HepG2 (cell line): ENCODE results near the gene CYP17A1. TPM values are rescaled to one million over a fixed set of nuclear protein-coding genes. Genes with fewer than 3 reads are reported as not detected.
A peak's percentile ranks its signal among the peaks of the same experiment; 100 is the strongest.

ENCODE experiments used
- ATAC-seq: fragments of 200-7000 bp; cut with Tn5 transposase; 3 replicates; pipeline ENCODE4 v1.9.1; 2020; ENCODE audit warnings: mild to moderate bottlenecking, moderate library complexity
- BruUV-seq: library from RNA; stranded (reverse); fragments of 400-500 nt; replicated peaks from 2 replicates; lab custom pipeline; 2021; lab: Mats Ljungman, UMichigan
- CTCF ChIA-PET: fragments of 300-600 bp; formaldehyde crosslinking; extraction: SDS; loops from one replicate; lab custom pipeline; 2021; ENCODE audit warnings: low total read pairs, inconsistent platforms, low intra/inter-chr PET ratio; lab: Yijun Ruan, JAX
- POLR2A ChIA-PET: fragments of 350-600 bp; sonication (Branson Sonifier 250); formaldehyde crosslinking; loops from one replicate; lab custom pipeline; 2020; ENCODE audit warnings: antibody characterized with exemption, inconsistent platforms; lab: Yijun Ruan, JAX
- DNase-seq: peaks from one replicate; pipeline ENCODE4 v3.0.0-alpha.2; 2015; ENCODE audit warnings: low spot score
- FAIRE-seq: peaks from 3 replicates; lab custom pipeline; 2011; peaks lifted over from hg19 to GRCh38; lab: Jason Lieb, UNC
- H2AFZ ChIP-seq: one replicate; pipeline ENCODE4 v1.6.1; 2011; ENCODE audit warnings: low read length, inconsistent platforms
- H3K27ac ChIP-seq: fragments of 300-600 bp; 3 replicates; pipeline ENCODE4 v1.8.0; 2011; ENCODE audit warnings: mixed run types, mild to moderate bottlenecking, mixed read lengths, low read length, inconsistent platforms; ENCODE audit not compliant: insufficient read depth; ENCODE audit errors: extremely low read length
- H3K27me3 ChIP-seq, 2 experiments: fragments of 200-600 bp in 1 of 2; 2 replicates in 1 of 2; 3 replicates in 1 of 2; pipeline versions ENCODE4 v1.6.0 to v1.8.0; 2011; ENCODE audit warnings: low read length in 2 of 2, mild to moderate bottlenecking in 2 of 2, moderate library complexity in 2 of 2, inconsistent platforms in 1 of 2; ENCODE audit not compliant: insufficient read depth in 2 of 2, control insufficient read depth in 1 of 2
- H3K36me3 ChIP-seq, 2 experiments: fragments of 200-600 bp in 1 of 2; replicated peaks in 1 of 2; 2 replicates in 1 of 2; 3 replicates in 1 of 2; pipeline versions ENCODE4 v1.5.1 to v1.8.0; 2011; ENCODE audit warnings: low read length in 2 of 2, inconsistent platforms in 1 of 2; ENCODE audit not compliant: insufficient read depth in 2 of 2, control insufficient read depth in 1 of 2
- H3K4me1 ChIP-seq: 2 replicates; pipeline ENCODE4 v1.5.1; 2012; ENCODE audit warnings: low read length, inconsistent platforms; ENCODE audit not compliant: insufficient read depth
- H3K4me2 ChIP-seq: 2 replicates; pipeline ENCODE4 v1.6.0; 2011; ENCODE audit warnings: low read depth, low read length, inconsistent platforms
- H3K4me3 ChIP-seq, 3 experiments: fragments of 200-600 bp in 1 of 3; sonication (generic), shearing (Covaris generic) in 1 of 3; replicated peaks in 1 of 3; 2 replicates each; pipeline ENCODE4 v1.5.1; 2011 to 2016; ENCODE audit warnings: low read length in 3 of 3, inconsistent platforms in 2 of 3, low read depth in 2 of 3, mild to moderate bottlenecking in 2 of 3, control low read depth in 1 of 3, mixed read lengths in 1 of 3; ENCODE audit not compliant: insufficient read depth in 1 of 3
- H3K79me2 ChIP-seq: one replicate; pipeline ENCODE4 v1.6.1; 2011; ENCODE audit warnings: low read length, inconsistent platforms; ENCODE audit not compliant: insufficient read depth
- H3K9ac ChIP-seq: 2 replicates; pipeline ENCODE4 v1.6.0; 2011; ENCODE audit warnings: mild to moderate bottlenecking, low read depth, low read length, inconsistent platforms; ENCODE audit not compliant: insufficient read depth
- H3K9me3 ChIP-seq: 2 replicates; pipeline ENCODE4 v1.5.1; 2012; ENCODE audit warnings: mild to moderate bottlenecking, low read length
- H4K20me1 ChIP-seq: 2 replicates; pipeline ENCODE4 v1.6.0; 2011; ENCODE audit warnings: inconsistent platforms, mild to moderate bottlenecking, low read length, moderate library complexity; ENCODE audit not compliant: insufficient read depth
- BHLHE40 ChIP-seq: IDR thresholded peaks from 2 replicates; pipeline ENCODE4 v1.6.1; 2011; ENCODE audit warnings: low read length, improper control_type of control experiment
- FOXA3 ChIP-seq: IDR thresholded peaks from 2 replicates; pipeline ENCODE4 v1.6.1; 2016; ENCODE audit warnings: missing genetic modification reagents, missing compliant biosample characterization
- RARA ChIP-seq: IDR thresholded peaks from 2 replicates; pipeline ENCODE4 v1.6.1; 2016; ENCODE audit warnings: missing genetic modification reagents, missing compliant biosample characterization
- SALL1 ChIP-seq: sonication (generic); formaldehyde crosslinking; IDR thresholded peaks from 2 replicates; pipeline ENCODE4 v1.8.0; 2022; ENCODE audit warnings: mild to moderate bottlenecking, missing genetic modification reagents
- SAP130 ChIP-seq: IDR thresholded peaks from 2 replicates; pipeline ENCODE4 v1.6.1; 2016; ENCODE audit warnings: low read depth
- SOX5 ChIP-seq: IDR thresholded peaks from 2 replicates; pipeline ENCODE4 v1.6.1; 2016; ENCODE audit warnings: borderline replicate concordance
- WGBS: methylation state at CpG from one replicate; pipeline ENCODE4 v1.1.6; 2017; ENCODE audit warnings: low lambda C conversion rate; 5-methylcytosine and 5-hydroxymethylcytosine counted together
- in situ Hi-C: cut with HindIII; loops from 2 replicates; pipeline ENCODE4 v1.10.0; 2017; ENCODE audit warnings: low pct_unique_long_range_greater_than_20kb; ENCODE audit not compliant: extremely low pct_ligation_motif_present
- intact Hi-C: fragments of 100-400 bp; cut with micrococcal nuclease; formaldehyde crosslinking; loops from one replicate; pipeline ENCODE4 v1.10.0; 2022; ENCODE audit not compliant: unreplicated experiment
- polyA plus RNA-seq, 8 experiments: library from polyadenylated mRNA; depleted of rRNA in 3 of 8; stranded (reverse) in 7 of 8; unstranded in 1 of 8; fragments of >200 nt; fragmentation: Illumina TruSeq in 4 of 8; extraction: Trizol in 4 of 8; gene quantifications; 2 replicates each; pipeline versions ENCODE4 v1.2.1 to v1.2.3, GENCODE V29; 2011 to 2016; ENCODE audit warnings: low read depth in 4 of 8, missing spikeins in 1 of 8, mixed read lengths in 1 of 8; ENCODE audit not compliant: insufficient read depth in 1 of 8
- total RNA-seq, 5 experiments: library from RNA; depleted of rRNA; stranded (reverse); fragments of >200 nt; fragmentation: Illumina TruSeq; extraction: Trizol; gene quantifications; 2 replicates each; pipeline ENCODE4 v1.2.3, GENCODE V29; 2016; ENCODE audit warnings: low read depth in 1 of 5
- TF ChIP-seq, protein P1 (sequence below): sonication (generic); formaldehyde crosslinking; IDR thresholded peaks from 2 replicates; pipeline ENCODE4 v1.8.1; 2023; ENCODE audit warnings: mild to moderate bottlenecking, missing genetic modification reagents
- TF ChIP-seq, protein P2 (sequence below): sonication (generic); formaldehyde crosslinking; IDR thresholded peaks from 2 replicates; pipeline ENCODE4 v1.5.1; 2020; ENCODE audit warnings: mild to moderate bottlenecking, missing genetic modification reagents, moderate library complexity

CYP17A1 gene
- total and polyA plus RNA-seq, 2 of the 13 experiments (the other 11 are each of a cell fraction or from before 2014, with no cell fraction given): 0.13 to 1.1 TPM

DNA sequence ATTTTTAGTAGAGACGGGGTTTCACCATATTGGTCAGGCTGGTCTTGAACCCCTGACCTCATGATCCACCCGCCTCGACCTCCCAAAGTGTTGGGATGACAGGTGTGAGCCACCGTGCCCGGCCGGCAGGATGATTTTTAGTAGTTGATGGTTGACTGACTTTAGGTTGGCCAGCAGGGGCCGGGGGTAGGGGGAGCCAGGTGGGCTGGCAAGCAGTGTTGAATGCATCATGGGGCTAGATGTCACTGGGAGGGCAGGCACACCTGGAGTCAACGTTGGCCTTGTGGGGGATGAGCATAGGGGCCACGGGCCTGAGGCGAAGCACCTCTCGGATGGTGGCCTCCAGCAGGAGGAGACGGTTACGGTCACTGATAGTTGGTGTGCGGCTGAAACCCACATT is 5.0 kb downstream of the CYP17A1 start:
- Histone ChIP-seq H4K20me1 (no peaks in the 10 kb centered on the region), H3K36me3 (no peaks in the 10 kb centered on the region), H3K27me3 (no peaks in the 10 kb centered on the region; a peak in 2 of 5 replicates), H3K9me3 (no peaks in the 10 kb centered on the region), H3K27ac (no peak overlapping the region), H3K4me3 (no peak overlapping the region), H3K4me2 (no peak overlapping the region), H2AFZ (no peak overlapping the region), H3K4me1 (peaks cover 27% of the 10 kb centered on the region), H3K79me2 (no peaks in the 10 kb centered on the region), H3K9ac (no peak overlapping the region)
- POLR2A ChIA-PET: interaction anchor here (1.0 to 1.7 kb wide), 2 partner anchors 16 to 78 kb away, joined by 4 read pairs; no protein-coding TSS in a partner anchor
- in situ Hi-C loops (loop anchor here (5.0 kb wide), 1 partner anchor 235 kb away; no protein-coding TSS in a partner anchor), intact Hi-C loops (no loop called here)
- no TSS peak for BruUV-seq
- CTCF ChIA-PET: no interaction called here
- no peak for DNase-seq
- TF ChIP-seq, protein P1, sequence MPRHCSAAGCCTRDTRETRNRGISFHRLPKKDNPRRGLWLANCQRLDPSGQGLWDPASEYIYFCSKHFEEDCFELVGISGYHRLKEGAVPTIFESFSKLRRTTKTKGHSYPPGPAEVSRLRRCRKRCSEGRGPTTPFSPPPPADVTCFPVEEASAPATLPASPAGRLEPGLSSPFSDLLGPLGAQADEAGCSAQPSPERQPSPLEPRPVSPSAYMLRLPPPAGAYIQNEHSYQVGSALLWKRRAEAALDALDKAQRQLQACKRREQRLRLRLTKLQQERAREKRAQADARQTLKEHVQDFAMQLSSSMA (CRISPR knock-in tag): no peak
- 93% methylated on average over 10 of the region's 14 CpGs for WGBS
- no peak for FAIRE-seq
- ATAC-seq: no peak

GRCh38 chr10:102831322-102832071 is 5.7 kb downstream of the CYP17A1 start:
- H3K27ac ChIP-seq: no peak overlapping the region
- H4K20me1 ChIP-seq: no peaks in the 10 kb centered on the region
- in situ Hi-C loops: loop anchor here (5.0 kb wide), 1 partner anchor 236 kb away; no protein-coding TSS in a partner anchor
- no peaks in the 10 kb centered on the region for H3K79me2 ChIP-seq
- peak; percentile 27 for DNase-seq
- BruUV-seq: no TSS peak
- peak overlapping the region; percentile 7 for H3K9ac ChIP-seq
- H3K4me3 ChIP-seq: peak overlapping the region in 1 of 3 experiments; percentile 26; a peak in 2 of 6 replicates
- H3K4me2 ChIP-seq: peak overlapping the region; percentile 71
- H3K36me3 ChIP-seq: no peaks in the 10 kb centered on the region
- no peak for FAIRE-seq
- no peaks in the 10 kb centered on the region; a peak in 2 of 5 replicates for H3K27me3 ChIP-seq
- ATAC-seq: peak; percentile 65
- no peaks in the 10 kb centered on the region for H3K9me3 ChIP-seq
- WGBS: 26% methylated on average over 12 of the region's 16 CpGs
- ChIA-PET CTCF (no interaction called here), POLR2A (interaction anchor here (1.0 to 1.7 kb wide), 2 partner anchors 15 to 78 kb away, joined by 4 read pairs; no protein-coding TSS in a partner anchor)
- peaks cover 23% of the 10 kb centered on the region for H3K4me1 ChIP-seq
- intact Hi-C loops: no loop called here
- H2AFZ ChIP-seq: peak overlapping the region; percentile 51
- TF ChIP-seq SALL1 (CRISPR knock-in tag) (peak; percentile 73; the same call in 1 of the 2 replicates), FOXA3 (CRISPR knock-in tag) (no peak), BHLHE40 (peak; percentile 6; the same call in 1 of the 2 replicates), RARA (peak; percentile 42; the same call in 1 of the 2 replicates), SOX5 (CRISPR knock-in tag) (peak; percentile 19; the same call in 1 of the 2 replicates), SAP130 (CRISPR knock-in tag) (peak; percentile 55; the same call in 1 of the 2 replicates)
- TF ChIP-seq, protein P2, sequence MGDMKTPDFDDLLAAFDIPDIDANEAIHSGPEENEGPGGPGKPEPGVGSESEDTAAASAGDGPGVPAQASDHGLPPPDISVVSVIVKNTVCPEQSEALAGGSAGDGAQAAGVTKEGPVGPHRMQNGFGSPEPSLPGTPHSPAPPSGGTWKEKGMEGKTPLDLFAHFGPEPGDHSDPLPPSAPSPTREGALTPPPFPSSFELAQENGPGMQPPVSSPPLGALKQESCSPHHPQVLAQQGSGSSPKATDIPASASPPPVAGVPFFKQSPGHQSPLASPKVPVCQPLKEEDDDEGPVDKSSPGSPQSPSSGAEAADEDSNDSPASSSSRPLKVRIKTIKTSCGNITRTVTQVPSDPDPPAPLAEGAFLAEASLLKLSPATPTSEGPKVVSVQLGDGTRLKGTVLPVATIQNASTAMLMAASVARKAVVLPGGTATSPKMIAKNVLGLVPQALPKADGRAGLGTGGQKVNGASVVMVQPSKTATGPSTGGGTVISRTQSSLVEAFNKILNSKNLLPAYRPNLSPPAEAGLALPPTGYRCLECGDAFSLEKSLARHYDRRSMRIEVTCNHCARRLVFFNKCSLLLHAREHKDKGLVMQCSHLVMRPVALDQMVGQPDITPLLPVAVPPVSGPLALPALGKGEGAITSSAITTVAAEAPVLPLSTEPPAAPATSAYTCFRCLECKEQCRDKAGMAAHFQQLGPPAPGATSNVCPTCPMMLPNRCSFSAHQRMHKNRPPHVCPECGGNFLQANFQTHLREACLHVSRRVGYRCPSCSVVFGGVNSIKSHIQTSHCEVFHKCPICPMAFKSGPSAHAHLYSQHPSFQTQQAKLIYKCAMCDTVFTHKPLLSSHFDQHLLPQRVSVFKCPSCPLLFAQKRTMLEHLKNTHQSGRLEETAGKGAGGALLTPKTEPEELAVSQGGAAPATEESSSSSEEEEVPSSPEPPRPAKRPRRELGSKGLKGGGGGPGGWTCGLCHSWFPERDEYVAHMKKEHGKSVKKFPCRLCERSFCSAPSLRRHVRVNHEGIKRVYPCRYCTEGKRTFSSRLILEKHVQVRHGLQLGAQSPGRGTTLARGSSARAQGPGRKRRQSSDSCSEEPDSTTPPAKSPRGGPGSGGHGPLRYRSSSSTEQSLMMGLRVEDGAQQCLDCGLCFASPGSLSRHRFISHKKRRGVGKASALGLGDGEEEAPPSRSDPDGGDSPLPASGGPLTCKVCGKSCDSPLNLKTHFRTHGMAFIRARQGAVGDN: peak; percentile 51
